Activated CD4-positive, alpha-beta memory T cell treated with anti-CD3 and anti-CD28 coated beads for 36 hours (primary cell): ENCODE results near the gene IFNLR1. TPM values are rescaled to one million over a fixed set of nuclear protein-coding genes. Genes with fewer than 3 reads are reported as not detected.

Experiments
- CTCF ChIA-PET: fragments of 350-600 bp; sonication (Branson Sonifier 250); formaldehyde crosslinking; loops from one replicate; lab custom pipeline; 2021; ENCODE audit warnings: antibody characterized with exemption, inconsistent platforms; lab: Charles Lee
- POLR2A ChIA-PET: fragments of 350-600 bp; sonication (Branson Sonifier 250); formaldehyde crosslinking; loops from one replicate; lab custom pipeline; 2021; ENCODE audit warnings: antibody characterized with exemption; lab: Charles Lee
- DNase-seq: peaks from one replicate; pipeline ENCODE4 v3.0.0-alpha.2; 2020
- H3K27ac Mint-ChIP-seq: one replicate; pipeline ENCODE4 v1.8.0; 2021; ENCODE audit warnings: mixed read lengths
- H3K27me3 Mint-ChIP-seq: one replicate; pipeline ENCODE4 v1.8.0; 2021; ENCODE audit warnings: mixed read lengths
- H3K36me3 Mint-ChIP-seq: one replicate; pipeline ENCODE4 v1.8.0; 2021; ENCODE audit warnings: mixed read lengths
- H3K4me1 Mint-ChIP-seq: one replicate; pipeline ENCODE4 v1.8.0; 2021; ENCODE audit warnings: low read depth, mixed read lengths
- H3K4me3 Mint-ChIP-seq: one replicate; pipeline ENCODE4 v1.8.0; 2021; ENCODE audit warnings: mild to moderate bottlenecking, mixed read lengths
- H3K9me3 Mint-ChIP-seq: one replicate; pipeline ENCODE4 v1.8.0; 2021; ENCODE audit warnings: mixed read lengths
- intact Hi-C: fragments of 100-400 bp; cut with micrococcal nuclease; formaldehyde crosslinking; loops from one replicate; pipeline ENCODE4 v1.15.1; 2023
- total RNA-seq, 2 experiments: library from RNA; stranded (reverse); gene quantifications; one replicate each; pipeline ENCODE4 v1.2.3, GENCODE V29; 2021

The IFNLR1 gene
- total RNA-seq, 2 experiments from 2014 or later, result 6.2 to 10.0 TPM

DNA sequence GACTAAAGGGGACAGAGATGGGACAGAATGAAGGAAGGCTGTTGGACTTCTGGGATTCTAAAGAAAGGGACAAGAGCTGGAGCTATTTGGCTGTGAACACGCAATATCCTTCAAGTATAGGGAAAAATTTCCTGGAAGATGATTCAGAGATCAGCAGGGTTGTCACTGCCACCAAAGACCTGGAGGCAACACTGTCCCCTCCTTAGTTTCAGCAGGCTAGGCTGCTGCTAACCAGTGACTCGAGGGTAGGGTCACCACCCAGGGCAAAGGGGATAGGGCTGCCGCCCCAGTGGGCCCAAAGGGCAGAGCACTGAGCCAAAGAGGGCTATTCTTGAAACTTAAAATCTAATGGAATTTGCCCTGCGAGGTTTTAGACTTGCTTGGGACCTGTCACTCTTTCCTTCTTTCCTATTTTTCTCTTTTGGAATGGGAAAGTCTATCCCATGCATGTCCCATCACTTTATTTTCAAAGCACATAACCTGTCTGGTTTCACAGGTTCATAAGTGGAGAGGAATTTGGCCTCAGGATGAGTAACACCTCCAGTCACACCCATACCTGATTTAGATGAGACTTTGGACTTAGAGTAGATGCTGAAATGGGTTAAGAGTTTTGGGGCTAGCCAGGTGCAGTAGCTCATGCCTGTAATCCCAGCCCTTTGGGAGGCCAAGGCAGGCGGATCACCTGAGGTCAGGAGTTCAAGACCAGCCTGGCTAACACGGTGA lies 11.9 kb downstream of the IFNLR1 start:
- intact Hi-C loops, result no loop called here
- ChIA-PET POLR2A (no interaction called here), CTCF (no interaction called here)
- no peaks in the 10 kb centered on the region for H3K9me3 Mint-ChIP-seq
- H3K4me3 Mint-ChIP-seq, result no peak overlapping the region
- DNase-seq, result no peak
- no peak overlapping the region for H3K27ac Mint-ChIP-seq
- H3K36me3 Mint-ChIP-seq, result peaks cover 2% of the 10 kb centered on the region
- H3K4me1 Mint-ChIP-seq, result no peaks in the 10 kb centered on the region
- no peaks in the 10 kb centered on the region for H3K27me3 Mint-ChIP-seq

DNA sequence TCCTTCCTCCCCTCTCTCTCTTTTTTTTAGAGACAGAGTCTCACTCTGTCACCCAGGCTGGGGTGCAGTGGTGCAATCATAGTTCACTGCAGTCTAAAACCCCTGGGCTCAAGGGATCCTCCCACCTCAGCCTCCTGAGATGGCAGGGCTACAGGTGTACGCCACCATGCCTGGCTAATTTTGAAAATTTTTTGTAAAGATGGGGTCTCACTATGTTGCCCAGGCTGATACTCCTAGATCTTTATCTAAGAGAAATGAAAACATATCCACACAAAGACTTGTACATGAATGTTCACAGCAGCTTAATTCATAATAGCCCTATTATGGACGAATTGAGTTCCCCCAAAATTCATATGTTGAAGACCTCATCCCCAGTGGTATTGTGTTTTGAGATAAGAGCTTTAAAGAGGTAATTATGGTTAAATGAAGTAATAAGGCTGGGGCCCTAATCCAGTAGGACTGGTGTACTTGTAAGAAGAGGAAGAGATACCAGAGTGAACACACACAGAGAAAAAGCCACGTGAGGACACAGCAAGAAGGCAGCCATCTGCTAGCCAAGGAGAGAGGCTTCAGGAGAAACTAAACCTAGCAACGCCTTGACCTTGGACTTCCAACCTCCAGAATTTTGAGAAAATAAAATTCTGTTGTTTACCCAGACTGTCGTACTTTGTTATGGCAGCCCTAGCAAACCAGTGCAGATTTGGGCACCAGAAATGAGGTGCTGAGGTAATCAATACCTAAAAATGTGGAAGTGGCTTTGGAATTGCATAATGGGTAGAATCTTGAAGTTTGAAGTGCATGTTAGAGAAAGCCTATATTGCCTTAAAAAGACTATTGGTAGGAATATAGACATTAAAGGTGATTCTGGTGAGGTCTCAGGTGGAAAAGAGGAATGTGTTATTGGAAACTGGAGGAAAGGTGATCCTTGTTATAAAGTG lies 13.2 kb downstream of the IFNLR1 start:
- H3K27ac Mint-ChIP-seq, result no peak overlapping the region
- H3K4me1 Mint-ChIP-seq, result no peaks in the 10 kb centered on the region
- POLR2A ChIA-PET, result no interaction called here
- intact Hi-C loops, result no loop called here
- no peaks in the 10 kb centered on the region for H3K9me3 Mint-ChIP-seq
- no peaks in the 10 kb centered on the region for H3K27me3 Mint-ChIP-seq
- no peak for DNase-seq
- H3K4me3 Mint-ChIP-seq, result no peak overlapping the region
- CTCF ChIA-PET, result no interaction called here
- peaks cover 2% of the 10 kb centered on the region for H3K36me3 Mint-ChIP-seq

DNA sequence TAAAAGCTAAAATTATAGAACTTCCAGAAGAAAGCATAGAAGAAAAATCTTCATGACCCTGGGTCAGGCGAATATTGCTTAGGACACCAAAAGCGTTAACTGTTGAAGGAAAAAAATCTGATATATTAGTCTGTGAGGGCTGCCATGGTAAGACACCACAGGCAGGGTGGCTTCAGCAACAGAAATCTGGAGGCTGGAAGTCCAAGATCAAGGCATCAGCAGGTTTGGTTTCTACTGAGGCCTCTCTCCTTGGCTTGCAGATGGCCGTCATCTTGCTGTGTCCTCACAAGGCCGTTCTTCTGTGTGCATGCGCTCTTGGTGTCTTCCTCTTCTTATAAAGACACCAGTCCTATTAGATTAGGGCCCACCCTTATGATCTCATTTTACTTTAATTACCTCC lies 14.5 kb downstream of the IFNLR1 start:
- Mint-ChIP-seq H3K4me3 (no peak overlapping the region), H3K4me1 (no peaks in the 10 kb centered on the region), H3K9me3 (no peaks in the 10 kb centered on the region), H3K27me3 (no peaks in the 10 kb centered on the region), H3K27ac (no peak overlapping the region), H3K36me3 (peaks cover 2% of the 10 kb centered on the region)
- ChIA-PET CTCF (interaction anchor here (1.4 kb wide), 1 partner anchor 22 kb away, joined by 7 read pairs; no protein-coding TSS in a partner anchor), POLR2A (no interaction called here)
- intact Hi-C loops, result no loop called here
- no peak for DNase-seq

- peaks cover 2% of the 10 kb centered on the region for H3K36me3 Mint-ChIP-seq
- no peak for DNase-seq
- H3K27ac Mint-ChIP-seq, result no peak overlapping the region
- POLR2A ChIA-PET, result no interaction called here
- no peaks in the 10 kb centered on the region for H3K4me1 Mint-ChIP-seq
- no peaks in the 10 kb centered on the region for H3K9me3 Mint-ChIP-seq
- intact Hi-C loops, result no loop called here
- CTCF ChIA-PET, result interaction anchor here (0.7 to 3.3 kb wide), 3 partner anchors 19 to 222 kb away, joined by 3 to 12 read pairs (median 3); no protein-coding TSS in a partner anchor
- H3K4me3 Mint-ChIP-seq, result no peak overlapping the region
- no peaks in the 10 kb centered on the region for H3K27me3 Mint-ChIP-seq
These were observed 17.8 kb downstream of the IFNLR1 start for GRCh38 chr1:24169286-24169685.

- Mint-ChIP-seq H3K9me3 (no peaks in the 10 kb centered on the region), H3K4me1 (no peaks in the 10 kb centered on the region), H3K27ac (no peak overlapping the region), H3K36me3 (peaks cover 2% of the 10 kb centered on the region), H3K4me3 (no peak overlapping the region), H3K27me3 (no peaks in the 10 kb centered on the region)
- DNase-seq, result no peak
- CTCF ChIA-PET, result interaction anchor here (0.9 to 3.3 kb wide), 3 partner anchors 17 to 33 kb away, joined by 3 to 12 read pairs (median 4); no protein-coding TSS in a partner anchor
- intact Hi-C loops, result no loop called here
- POLR2A ChIA-PET, result no interaction called here
These were observed 18.8 kb downstream of the IFNLR1 start for GRCh38 chr1:24168245-24168644.

- DNase-seq, result no peak
- intact Hi-C loops, result no loop called here
- no peak overlapping the region for H3K27ac Mint-ChIP-seq
- no peaks in the 10 kb centered on the region for H3K9me3 Mint-ChIP-seq
- peaks cover 2% of the 10 kb centered on the region for H3K36me3 Mint-ChIP-seq
- H3K4me3 Mint-ChIP-seq, result no peak overlapping the region
- ChIA-PET POLR2A (no interaction called here), CTCF (interaction anchor here (0.6 to 3.3 kb wide), 2 partner anchors 16 to 17 kb away, joined by 3 to 12 read pairs; no protein-coding TSS in a partner anchor)
- no peaks in the 10 kb centered on the region for H3K4me1 Mint-ChIP-seq
- H3K27me3 Mint-ChIP-seq, result no peaks in the 10 kb centered on the region
These were observed 20.1 kb downstream of the IFNLR1 start for GRCh38 chr1:24167008-24167407.

GRCh38 chr1:24165500-24165899 lies 21.6 kb downstream of the IFNLR1 start:
- H3K36me3 Mint-ChIP-seq, result peaks cover 2% of the 10 kb centered on the region
- H3K27me3 Mint-ChIP-seq, result no peaks in the 10 kb centered on the region
- CTCF ChIA-PET, result interaction anchor here (0.6 to 1.3 kb wide), 3 partner anchors 15 to 226 kb away, joined by 3 to 5 read pairs (median 3); no protein-coding TSS in a partner anchor
- H3K27ac Mint-ChIP-seq, result no peak overlapping the region
- no peaks in the 10 kb centered on the region for H3K9me3 Mint-ChIP-seq
- no peak for DNase-seq
- intact Hi-C loops, result no loop called here
- no peak overlapping the region for H3K4me3 Mint-ChIP-seq
- no peaks in the 10 kb centered on the region for H3K4me1 Mint-ChIP-seq
- POLR2A ChIA-PET, result no interaction called here

DNA sequence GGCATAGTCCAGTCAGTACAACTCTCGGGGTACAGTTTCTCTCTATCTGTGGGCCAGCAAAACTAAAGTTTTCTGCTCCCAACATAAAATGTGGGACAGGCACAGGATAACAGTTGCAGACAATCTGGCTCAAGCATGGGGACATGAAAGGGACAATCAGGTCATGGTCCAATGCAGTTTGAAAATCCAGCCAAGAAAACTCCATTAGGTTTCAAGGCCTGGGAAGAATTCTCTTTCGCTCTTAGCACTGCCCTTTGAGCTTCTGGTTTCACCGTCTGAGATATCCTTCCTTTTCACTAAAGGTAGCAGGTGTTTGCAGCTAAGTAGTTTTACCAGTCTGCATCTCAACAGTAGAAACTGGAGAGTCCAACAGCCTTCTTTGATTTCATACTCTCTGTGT lies 23.1 kb downstream of the IFNLR1 start:
- H3K4me3 Mint-ChIP-seq, result no peak overlapping the region
- H3K4me1 Mint-ChIP-seq, result no peaks in the 10 kb centered on the region
- intact Hi-C loops, result no loop called here
- ChIA-PET CTCF (interaction anchor here (0.6 to 0.9 kb wide), 2 partner anchors 227 to 254 kb away, joined by 3 to 4 read pairs; no protein-coding TSS in a partner anchor), POLR2A (no interaction called here)
- H3K36me3 Mint-ChIP-seq, result peaks cover 4% of the 10 kb centered on the region
- no peaks in the 10 kb centered on the region for H3K9me3 Mint-ChIP-seq
- no peak for DNase-seq
- no peaks in the 10 kb centered on the region for H3K27me3 Mint-ChIP-seq
- no peak overlapping the region for H3K27ac Mint-ChIP-seq

- POLR2A ChIA-PET, result no interaction called here
- no peaks in the 10 kb centered on the region for H3K27me3 Mint-ChIP-seq
- CTCF ChIA-PET, result interaction anchor here (0.7 to 1.6 kb wide), 4 partner anchors 10 to 14 kb away, joined by 3 to 6 read pairs (median 3); no protein-coding TSS in a partner anchor
- DNase-seq, result no peak
- peaks cover 4% of the 10 kb centered on the region for H3K36me3 Mint-ChIP-seq
- no peak overlapping the region for H3K27ac Mint-ChIP-seq
- intact Hi-C loops, result no loop called here
- H3K9me3 Mint-ChIP-seq, result no peaks in the 10 kb centered on the region
- no peaks in the 10 kb centered on the region for H3K4me1 Mint-ChIP-seq
- no peak overlapping the region for H3K4me3 Mint-ChIP-seq
These were observed 24.9 kb downstream of the IFNLR1 start for GRCh38 chr1:24162201-24162600.

DNA sequence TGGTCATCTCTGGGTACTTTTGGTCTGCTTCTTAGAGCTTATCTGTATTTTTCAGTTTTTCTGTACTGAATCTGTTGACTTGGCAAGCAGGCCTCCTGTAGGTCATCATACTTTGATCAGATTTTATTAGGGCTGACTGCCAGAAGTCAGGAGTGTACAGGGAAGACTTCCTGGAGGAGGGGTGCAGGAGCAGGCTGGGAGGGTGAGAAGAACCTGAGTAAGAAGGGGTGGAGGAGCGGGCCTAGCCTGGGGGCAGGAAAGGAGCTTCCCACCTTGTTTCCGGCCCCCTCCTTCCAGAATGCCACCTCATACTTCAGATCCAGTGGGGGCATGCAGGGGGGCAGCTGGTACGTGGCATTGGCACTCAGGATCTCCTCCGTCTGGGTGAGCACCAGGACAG lies 25.8 kb downstream of the IFNLR1 start:
- no peaks in the 10 kb centered on the region for H3K9me3 Mint-ChIP-seq
- H3K27me3 Mint-ChIP-seq, result no peaks in the 10 kb centered on the region
- DNase-seq, result no peak
- ChIA-PET POLR2A (no interaction called here), CTCF (interaction anchor here (1.0 to 1.6 kb wide), 3 partner anchors 10 to 13 kb away, joined by 3 to 6 read pairs (median 3); no protein-coding TSS in a partner anchor)
- H3K36me3 Mint-ChIP-seq, result peaks cover 4% of the 10 kb centered on the region
- H3K4me1 Mint-ChIP-seq, result no peaks in the 10 kb centered on the region
- no peak overlapping the region for H3K27ac Mint-ChIP-seq
- no peak overlapping the region for H3K4me3 Mint-ChIP-seq
- intact Hi-C loops, result no loop called here

GRCh38 chr1:24159366-24159765 lies 27.7 kb downstream of the IFNLR1 start:
- Mint-ChIP-seq H3K4me1 (peaks cover 2% of the 10 kb centered on the region), H3K27ac (no peak overlapping the region), H3K36me3 (peaks cover 2% of the 10 kb centered on the region), H3K9me3 (no peaks in the 10 kb centered on the region), H3K27me3 (no peaks in the 10 kb centered on the region), H3K4me3 (no peak overlapping the region)
- ChIA-PET CTCF (interaction anchor here (1.2 to 1.6 kb wide), 2 partner anchors 9 to 232 kb away, joined by 4 to 10 read pairs; no protein-coding TSS in a partner anchor), POLR2A (no interaction called here)
- intact Hi-C loops, result no loop called here
- no peak for DNase-seq
